ENCODE measurements around the gene RTEL1.

Gene RTEL1

GRCh38 chr20:63734111-63734945 lies 76.2 kb downstream of the RTEL1 start:
- no peak for DNase-seq (ENCODE audit: low read depth, low spot score)

GRCh38 chr20:63734946-63735858 lies 77.1 kb downstream of the RTEL1 start:
- H3K27ac ChIP-seq = no peak overlapping the region
- no peak for DNase-seq (ENCODE audit: low read depth, low spot score)

More at GRCh38 chr20:63734111-63734945, 76.2 kb downstream of the RTEL1 start:
- no peak overlapping the region for H3K27ac ChIP-seq

- DNase-seq (ENCODE audit: low read depth, low spot score) = no peak
- no peak within 1 kb of the TSS for H3K27ac ChIP-seq
These were observed 78.0 kb downstream of the RTEL1 start, which contains the start of gene LIME1 for GRCh38 chr20:63735859-63736718. TSS of gene LIME1 (plus strand) at chr20:63736664. CDS start at chr20:63737550, 886 bp downstream.

GRCh38 chr20:63736893-63737694 lies 79.0 kb downstream of the RTEL1 start:
- no peak overlapping the region for H3K27ac ChIP-seq
- no peak for DNase-seq (ENCODE audit: low read depth, low spot score)

GRCh38 chr20:63737695-63737944 lies 79.5 kb downstream of the RTEL1 start:
- H3K27ac ChIP-seq = no peak overlapping the region
- no peak for DNase-seq (ENCODE audit: low read depth, low spot score)

- no peak for DNase-seq (ENCODE audit: low read depth, low spot score)
- H3K27ac ChIP-seq = no peak overlapping the region
These were observed 80.0 kb downstream of the RTEL1 start for GRCh38 chr20:63737945-63738686.

- no peak for DNase-seq (ENCODE audit: low read depth, low spot score)
- no peak overlapping the region for H3K27ac ChIP-seq
These were observed 80.6 kb downstream of the RTEL1 start for GRCh38 chr20:63738687-63739129.

- H3K27ac ChIP-seq = peak within 1 kb of the TSS; percentile 91
- DNase-seq (ENCODE audit: low read depth, low spot score) = no peak
These were observed 81.3 kb downstream of the RTEL1 start, which contains the start of gene SLC2A4RG for GRCh38 chr20:63739130-63740069. TSS of gene SLC2A4RG (plus strand) at chr20:63739776. CDS start at chr20:63739913, 137 bp downstream.

- peak overlapping the region; percentile 91 for H3K27ac ChIP-seq
- DNase-seq (ENCODE audit: low read depth, low spot score) = no peak
These were observed 82.0 kb downstream of the RTEL1 start for GRCh38 chr20:63740070-63740626.

GRCh38 chr20:63740627-63741353 lies 82.7 kb downstream of the RTEL1 start:
- peak overlapping the region; percentile 91 for H3K27ac ChIP-seq
- DNase-seq (ENCODE audit: low read depth, low spot score) = no peak

- no peak for DNase-seq (ENCODE audit: low read depth, low spot score)
- peak overlapping the region; percentile 91 for H3K27ac ChIP-seq
These were observed 83.2 kb downstream of the RTEL1 start for GRCh38 chr20:63741354-63741675.

- no peak for DNase-seq (ENCODE audit: low read depth, low spot score)
- H3K27ac ChIP-seq = peak overlapping the region; percentile 91
These were observed 83.7 kb downstream of the RTEL1 start for GRCh38 chr20:63741676-63742380.

- no peak for DNase-seq (ENCODE audit: low read depth, low spot score)
- H3K27ac ChIP-seq = no peak overlapping the region
These were observed 84.4 kb downstream of the RTEL1 start for GRCh38 chr20:63742381-63743024.

- DNase-seq (ENCODE audit: low read depth, low spot score) = no peak
- no peak overlapping the region for H3K27ac ChIP-seq
These were observed 85.3 kb downstream of the RTEL1 start for GRCh38 chr20:63743210-63743970.

GRCh38 chr20:63744158-63744557 lies 86.0 kb downstream of the RTEL1 start:
- no peak overlapping the region for H3K27ac ChIP-seq
- no peak for DNase-seq (ENCODE audit: low read depth, low spot score)
